ENCODE results near the gene PI16. TPM values are rescaled to one million over a fixed set of nuclear protein-coding genes. Genes with fewer than 3 reads are reported as not detected.

PI16 gene
- total and polyA plus RNA-seq, 2 donors from 2014 or later, result 1.7 to 3.5 TPM

DNA sequence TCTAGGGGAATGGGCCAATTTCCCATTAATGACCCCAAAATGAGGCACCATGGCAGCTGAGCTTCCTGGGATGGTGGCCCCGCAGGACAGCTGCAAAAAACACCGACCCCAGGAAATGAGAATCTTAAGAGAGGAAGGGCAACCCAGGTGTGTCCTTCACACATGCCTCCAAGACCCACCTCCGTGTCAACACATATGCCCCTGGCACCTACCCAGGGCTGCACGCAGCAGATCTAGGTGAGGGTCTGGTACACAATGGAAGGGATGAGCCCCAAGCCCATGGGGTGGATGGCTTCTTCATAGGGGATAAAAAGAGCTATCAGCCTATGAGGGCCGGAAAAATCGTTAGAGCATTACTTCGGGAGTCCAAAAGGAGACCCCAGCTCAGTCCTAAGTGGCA, 22.0 kb downstream of the PI16 start:
- Histone ChIP-seq H3K4me1 (ENCODE audit: control insufficient read depth in 2 of 3, insufficient read depth in 2 of 3, low read depth in 1 of 3, low read length in 3 of 3) (peaks cover 0 to 12% (median 0%) of the 10 kb centered on the region in 3 donors), H3K27ac (ENCODE audit: low read depth in 2 of 2, low read length in 2 of 2) (no peak overlapping the region), H3K9ac (ENCODE audit: low read length in 3 of 3) (no peak overlapping the region), H3K36me3 (ENCODE audit: control insufficient read depth in 2 of 3, insufficient read depth in 3 of 3, low read length in 3 of 3) (peaks cover 2 to 61% (median 56%) of the 10 kb centered on the region in 3 donors), H3K9me3 (ENCODE audit: control insufficient read depth in 2 of 3, insufficient read depth in 1 of 3, low read length in 3 of 3) (no peaks in the 10 kb centered on the region), H3K4me3 (ENCODE audit: low read length in 3 of 3) (no peak overlapping the region), H3K27me3 (ENCODE audit: control insufficient read depth, insufficient read depth, low read length) (no peaks in the 10 kb centered on the region)
- TF ChIP-seq CTCF (IDR thresholded peaks at IDR 0.05; ENCODE audit: borderline replicate concordance, extremely low read depth, insufficient read depth), result no peak
- DNase-seq (no peak), FAIRE-seq (no peak)
- intact Hi-C loops (cut with DNase I), result no loop called here

- Histone ChIP-seq H3K27me3 (ENCODE audit: control insufficient read depth, insufficient read depth, low read length) (no peaks in the 10 kb centered on the region), H3K36me3 (ENCODE audit: control insufficient read depth in 2 of 3, insufficient read depth in 3 of 3, low read length in 3 of 3) (peaks cover 2 to 57% (median 52%) of the 10 kb centered on the region in 3 donors), H3K9me3 (ENCODE audit: control insufficient read depth in 2 of 3, insufficient read depth in 1 of 3, low read length in 3 of 3) (no peaks in the 10 kb centered on the region), H3K27ac (ENCODE audit: low read depth in 2 of 2, low read length in 2 of 2) (no peak overlapping the region), H3K4me3 (ENCODE audit: low read length in 3 of 3) (no peak overlapping the region), H3K9ac (ENCODE audit: low read length in 3 of 3) (no peak overlapping the region), H3K4me1 (ENCODE audit: control insufficient read depth in 2 of 3, insufficient read depth in 2 of 3, low read depth in 1 of 3, low read length in 3 of 3) (peaks cover 0 to 12% (median 0%) of the 10 kb centered on the region in 3 donors)
- TF ChIP-seq CTCF (IDR thresholded peaks at IDR 0.05; ENCODE audit: borderline replicate concordance, extremely low read depth, insufficient read depth), result no peak
- intact Hi-C loops (cut with DNase I), result no loop called here
- no peak for FAIRE-seq
- DNase-seq, result no peak
These were observed 22.4 kb downstream of the PI16 start for GRCh38 chr6:36976931-36977330.

DNA sequence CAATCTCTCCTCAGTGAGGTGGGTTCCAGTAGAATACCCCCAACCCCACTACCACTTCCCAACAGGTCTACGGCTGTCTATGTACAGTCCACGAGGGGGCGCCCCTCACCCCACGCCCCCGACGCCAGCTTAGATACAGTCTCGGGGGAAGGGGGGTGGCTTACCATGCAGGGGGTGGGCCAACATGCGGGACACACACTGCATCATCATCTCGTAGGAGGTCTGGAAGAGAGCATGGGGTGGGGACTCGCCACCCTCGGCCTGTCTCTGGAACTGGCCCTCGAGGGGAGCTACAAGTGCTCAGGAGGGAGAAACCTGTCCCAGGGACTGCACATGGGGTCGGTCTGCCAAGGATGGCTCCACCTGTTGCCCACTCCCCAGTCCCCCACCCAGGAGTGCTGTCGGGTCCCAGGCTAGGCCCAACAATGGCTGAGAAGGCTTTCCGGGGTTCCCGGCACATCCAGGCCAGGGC, 23.0 kb downstream of the PI16 start:
- Histone ChIP-seq H3K4me1 (ENCODE audit: control insufficient read depth in 2 of 3, insufficient read depth in 2 of 3, low read depth in 1 of 3, low read length in 3 of 3) (peaks cover 0 to 12% (median 0%) of the 10 kb centered on the region in 3 donors), H3K27ac (ENCODE audit: low read depth in 2 of 2, low read length in 2 of 2) (no peak overlapping the region), H3K36me3 (ENCODE audit: control insufficient read depth in 2 of 3, insufficient read depth in 3 of 3, low read length in 3 of 3) (peaks cover 2 to 51% (median 50%) of the 10 kb centered on the region in 3 donors), H3K9ac (ENCODE audit: low read length in 3 of 3) (no peak overlapping the region), H3K27me3 (ENCODE audit: control insufficient read depth, insufficient read depth, low read length) (no peaks in the 10 kb centered on the region), H3K4me3 (ENCODE audit: low read length in 3 of 3) (no peak overlapping the region), H3K9me3 (ENCODE audit: control insufficient read depth in 2 of 3, insufficient read depth in 1 of 3, low read length in 3 of 3) (no peaks in the 10 kb centered on the region)
- FAIRE-seq, result no peak
- intact Hi-C loops (cut with DNase I), result no loop called here
- no peak for TF ChIP-seq CTCF (IDR thresholded peaks at IDR 0.05; ENCODE audit: borderline replicate concordance, extremely low read depth, insufficient read depth)
- DNase-seq, result no peak
